Calu3 (cell line): ENCODE measurements around the gene HSPG2. TPM values are rescaled to one million over a fixed set of nuclear protein-coding genes. Genes with fewer than 3 reads are reported as not detected.

Experiments
- BruUV-seq: library from RNA; stranded (reverse); fragments of 400-500 nt; replicated peaks from 2 replicates; lab custom pipeline; 2021; lab: Mats Ljungman, UMichigan
- CTCF ChIA-PET: fragments of 300-600 bp; sonication (Branson Sonifier 250); formaldehyde crosslinking; loops from one replicate; lab custom pipeline; 2022; ENCODE audit warnings: antibody characterized with exemption; lab: Charles Lee
- DNase-seq: peaks from one replicate; pipeline ENCODE4 v3.0.0; 2022
- H3K27ac Mint-ChIP-seq: one replicate; pipeline ENCODE4 v1.8.0; 2022; ENCODE audit warnings: mixed read lengths; ENCODE audit not compliant: unreplicated experiment
- H3K27me3 Mint-ChIP-seq: one replicate; pipeline ENCODE4 v1.8.0; 2022; ENCODE audit warnings: mixed read lengths; ENCODE audit not compliant: unreplicated experiment
- H3K36me3 Mint-ChIP-seq: one replicate; pipeline ENCODE4 v1.8.0; 2022; ENCODE audit warnings: mild to moderate bottlenecking, moderate library complexity, mixed read lengths; ENCODE audit not compliant: insufficient read depth, unreplicated experiment
- H3K4me1 Mint-ChIP-seq: one replicate; pipeline ENCODE4 v1.8.0; 2022; ENCODE audit warnings: mild to moderate bottlenecking, low read depth, mixed read lengths; ENCODE audit not compliant: unreplicated experiment
- H3K4me3 Mint-ChIP-seq: one replicate; pipeline ENCODE4 v1.8.0; 2022; ENCODE audit warnings: mild to moderate bottlenecking, low read depth, moderate library complexity, mixed read lengths; ENCODE audit not compliant: unreplicated experiment
- H3K9me3 Mint-ChIP-seq: one replicate; pipeline ENCODE4 v1.8.0; 2022; ENCODE audit warnings: low read depth, mixed read lengths; ENCODE audit not compliant: unreplicated experiment
- intact Hi-C: fragments of 100-400 bp; cut with micrococcal nuclease; formaldehyde crosslinking; loops from one replicate; pipeline ENCODE4 v1.10.0; 2022; ENCODE audit not compliant: unreplicated experiment
- total RNA-seq: library from RNA; stranded (reverse); gene quantifications from 2 replicates; pipeline ENCODE4 v1.2.3, GENCODE V29; 2022
- TF ChIP-seq, protein P1 (sequence below): fragments of 200-600 bp; IDR thresholded peaks from one replicate; pipeline ENCODE4 v1.8.0; 2022; ENCODE audit warnings: antibody characterized with exemption; ENCODE audit not compliant: unreplicated experiment

Gene HSPG2
- total RNA-seq, 1 experiment from 2014 or later = 397 TPM

DNA sequence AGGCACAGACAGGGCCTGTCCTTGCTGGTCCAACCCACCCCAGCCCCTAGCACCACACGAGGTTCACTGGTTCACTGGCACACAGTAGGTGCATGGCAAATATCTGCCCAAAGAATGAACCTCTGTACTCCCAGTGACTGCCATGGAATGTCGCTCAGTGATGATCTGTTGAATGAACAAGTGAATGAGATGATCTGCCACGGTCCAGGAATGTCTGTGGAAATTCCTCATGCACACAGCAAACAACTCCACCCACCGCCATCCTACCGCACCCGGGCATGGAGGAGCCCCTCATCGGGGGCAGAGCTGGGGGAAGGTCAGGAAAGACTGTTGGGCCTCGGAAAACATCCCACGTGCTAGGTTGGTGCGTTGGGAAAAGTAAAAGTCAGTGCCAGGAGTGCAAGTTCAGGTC, 1.7 kb downstream of the HSPG2 start:
- Mint-ChIP-seq H3K36me3 (peaks cover 85% of the 10 kb centered on the region), H3K4me3 (peak overlapping the region; percentile 88), H3K4me1 (peaks cover 61% of the 10 kb centered on the region), H3K9me3 (no peaks in the 10 kb centered on the region), H3K27ac (peak overlapping the region; percentile 85), H3K27me3 (no peaks in the 10 kb centered on the region)
- CTCF ChIA-PET = no interaction called here
- TF ChIP-seq, protein P1, sequence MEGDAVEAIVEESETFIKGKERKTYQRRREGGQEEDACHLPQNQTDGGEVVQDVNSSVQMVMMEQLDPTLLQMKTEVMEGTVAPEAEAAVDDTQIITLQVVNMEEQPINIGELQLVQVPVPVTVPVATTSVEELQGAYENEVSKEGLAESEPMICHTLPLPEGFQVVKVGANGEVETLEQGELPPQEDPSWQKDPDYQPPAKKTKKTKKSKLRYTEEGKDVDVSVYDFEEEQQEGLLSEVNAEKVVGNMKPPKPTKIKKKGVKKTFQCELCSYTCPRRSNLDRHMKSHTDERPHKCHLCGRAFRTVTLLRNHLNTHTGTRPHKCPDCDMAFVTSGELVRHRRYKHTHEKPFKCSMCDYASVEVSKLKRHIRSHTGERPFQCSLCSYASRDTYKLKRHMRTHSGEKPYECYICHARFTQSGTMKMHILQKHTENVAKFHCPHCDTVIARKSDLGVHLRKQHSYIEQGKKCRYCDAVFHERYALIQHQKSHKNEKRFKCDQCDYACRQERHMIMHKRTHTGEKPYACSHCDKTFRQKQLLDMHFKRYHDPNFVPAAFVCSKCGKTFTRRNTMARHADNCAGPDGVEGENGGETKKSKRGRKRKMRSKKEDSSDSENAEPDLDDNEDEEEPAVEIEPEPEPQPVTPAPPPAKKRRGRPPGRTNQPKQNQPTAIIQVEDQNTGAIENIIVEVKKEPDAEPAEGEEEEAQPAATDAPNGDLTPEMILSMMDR = no peak
- intact Hi-C loops = no loop called here
- BruUV-seq = TSS peak; percentile 25
- no peak for DNase-seq

DNA sequence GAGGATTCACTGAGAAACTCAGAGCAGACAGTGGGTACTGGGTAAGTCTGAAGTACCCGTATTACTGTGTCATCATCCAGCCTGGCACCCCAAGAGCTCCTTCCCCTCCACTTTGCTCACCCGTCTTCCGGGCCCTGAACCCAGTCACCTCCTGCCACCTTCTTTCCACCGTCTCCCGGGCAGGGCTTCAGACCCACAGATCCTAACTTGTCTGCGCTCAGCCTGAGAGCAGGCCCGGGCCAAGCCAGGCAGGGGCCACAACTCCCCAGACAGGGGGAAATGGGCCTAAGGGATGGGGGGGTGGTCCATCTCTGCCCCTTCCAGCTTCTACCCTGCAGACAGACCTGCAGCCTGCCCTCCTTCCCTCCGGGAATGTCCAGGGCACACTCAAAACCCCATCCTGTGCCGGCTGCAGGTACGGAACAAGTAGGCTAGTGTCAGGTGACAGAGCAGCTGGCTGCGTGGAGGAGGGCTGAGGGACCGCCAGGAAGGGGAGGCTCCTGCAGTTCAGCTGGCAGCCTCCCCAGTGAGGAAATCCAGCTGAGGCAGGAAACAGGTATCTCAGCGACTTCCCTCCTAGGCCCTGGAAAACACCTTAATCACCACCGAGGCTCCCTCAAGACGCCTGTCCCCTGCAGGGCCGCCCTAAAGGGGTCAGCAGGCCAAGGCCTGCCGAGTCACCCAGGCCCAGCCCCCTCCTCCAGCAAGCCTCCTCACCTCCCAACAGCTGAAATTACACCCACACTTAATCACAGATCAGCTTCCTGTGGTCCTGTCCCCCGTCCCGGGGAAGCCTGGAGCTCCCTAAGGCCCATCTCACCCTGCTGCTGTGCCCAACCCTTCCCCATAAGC, 3.5 kb downstream of the HSPG2 start:
- CTCF ChIA-PET = interaction anchor here (0.5 kb wide), 1 partner anchor 75 kb away, joined by 5 read pairs; no protein-coding TSS in a partner anchor
- intact Hi-C loops = no loop called here
- no peaks in the 10 kb centered on the region for H3K27me3 Mint-ChIP-seq
- H3K9me3 Mint-ChIP-seq = no peaks in the 10 kb centered on the region
- TF ChIP-seq, protein P1 = no peak
- DNase-seq = peak; percentile 73
- H3K27ac Mint-ChIP-seq = peak overlapping the region; percentile 80
- H3K36me3 Mint-ChIP-seq = peaks cover 93% of the 10 kb centered on the region
- no TSS peak for BruUV-seq
- peaks cover 61% of the 10 kb centered on the region for H3K4me1 Mint-ChIP-seq
- peak overlapping the region; percentile 88 for H3K4me3 Mint-ChIP-seq

DNA sequence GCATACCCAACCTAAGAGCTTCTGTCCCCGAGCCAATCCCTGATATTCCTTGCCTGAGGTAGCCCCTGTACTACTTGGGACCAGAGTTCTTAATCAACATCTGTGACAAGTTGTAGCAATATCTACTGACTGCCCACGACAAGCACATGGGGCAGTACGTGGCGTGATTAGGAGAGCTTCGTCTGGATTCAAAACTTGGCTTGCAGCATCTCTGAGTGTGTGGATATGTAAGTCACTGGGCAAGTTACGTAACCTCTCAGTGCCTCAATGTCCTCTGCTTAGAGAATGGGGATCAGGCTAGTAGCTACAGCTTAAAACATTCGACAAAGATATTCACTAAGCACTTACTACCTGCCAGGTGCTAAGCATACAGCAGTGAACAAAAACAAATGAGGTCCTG, 5.0 kb downstream of the HSPG2 start:
- intact Hi-C loops = no loop called here
- peak overlapping the region; percentile 88 for H3K4me3 Mint-ChIP-seq
- CTCF ChIA-PET = interaction anchor here (1.7 kb wide), 1 partner anchor 93 kb away, joined by 6 read pairs; no protein-coding TSS in a partner anchor
- peaks cover 83% of the 10 kb centered on the region for H3K36me3 Mint-ChIP-seq
- DNase-seq = no peak
- peak overlapping the region; percentile 89 for H3K27ac Mint-ChIP-seq
- peaks cover 47% of the 10 kb centered on the region for H3K4me1 Mint-ChIP-seq
- TF ChIP-seq, protein P1 = no peak
- H3K9me3 Mint-ChIP-seq = no peaks in the 10 kb centered on the region
- no TSS peak for BruUV-seq
- H3K27me3 Mint-ChIP-seq = no peaks in the 10 kb centered on the region

DNA sequence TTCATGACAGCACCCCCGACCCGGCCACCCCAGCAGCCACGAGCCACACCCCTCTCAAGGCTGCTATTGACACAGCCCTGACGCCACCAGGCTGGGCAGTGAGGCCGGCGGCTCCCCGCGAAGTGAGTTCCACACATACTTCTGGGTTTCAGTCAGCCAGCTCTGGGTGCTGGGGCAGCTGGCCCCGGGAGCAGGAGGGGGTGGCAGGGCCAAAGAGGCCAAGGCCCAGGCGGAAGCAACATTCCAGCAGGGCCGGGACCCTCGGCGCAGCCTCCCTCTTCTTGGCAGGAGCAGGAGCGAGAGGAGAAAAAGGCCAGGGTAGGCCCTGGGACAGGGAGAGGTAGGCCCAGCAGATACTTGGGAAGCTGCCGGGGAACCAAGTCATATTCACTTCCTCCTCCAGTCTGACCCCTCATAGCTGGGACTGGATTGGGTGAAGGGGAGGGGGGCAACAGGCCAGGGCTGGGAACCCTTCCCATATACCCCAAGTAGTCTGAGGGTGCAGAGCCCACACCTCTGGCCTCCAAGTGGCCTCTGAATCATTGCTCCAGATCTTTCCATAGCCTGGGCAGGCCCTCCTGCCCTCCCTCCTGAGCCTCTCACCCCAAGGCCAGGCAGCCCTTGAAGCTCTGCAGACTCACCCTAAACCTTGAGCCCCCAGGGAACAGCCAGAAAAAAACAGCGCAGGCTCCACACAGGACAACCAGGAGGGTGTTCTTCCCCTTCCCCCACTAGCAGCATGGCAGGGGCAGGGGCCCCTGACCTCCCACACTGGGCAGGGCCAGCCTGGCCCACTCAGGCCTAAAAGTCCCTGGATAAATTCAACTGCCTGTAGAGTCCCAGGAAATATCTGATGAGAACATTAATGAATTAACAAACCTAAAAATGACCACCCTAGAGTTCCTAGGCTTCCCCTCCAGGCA, 5.7 kb downstream of the HSPG2 start:
- intact Hi-C loops = no loop called here
- DNase-seq = peak; percentile 85
- peak overlapping the region; percentile 89 for H3K27ac Mint-ChIP-seq
- H3K27me3 Mint-ChIP-seq = no peaks in the 10 kb centered on the region
- H3K4me1 Mint-ChIP-seq = peaks cover 50% of the 10 kb centered on the region
- BruUV-seq = no TSS peak
- CTCF ChIA-PET = interaction anchor here (0.6 to 1.7 kb wide), 3 partner anchors 14 to 514 kb away, joined by 3 to 6 read pairs (median 3); no protein-coding TSS in a partner anchor
- peaks cover 84% of the 10 kb centered on the region for H3K36me3 Mint-ChIP-seq
- TF ChIP-seq, protein P1 = no peak
- peak overlapping the region; percentile 88 for H3K4me3 Mint-ChIP-seq
- H3K9me3 Mint-ChIP-seq = no peaks in the 10 kb centered on the region
